H1 (cell line): Measurements from ENCODE around the gene NOL4L. TPM values are rescaled to one million over a fixed set of nuclear protein-coding genes. Genes with fewer than 3 reads are reported as not detected.

ENCODE experiments used
- CTCF ChIA-PET: fragments of 300-600 bp; sonication (Branson Sonifier 250); formaldehyde crosslinking; loops from one replicate; lab custom pipeline; 2021; ENCODE audit not compliant: partially characterized antibody; lab: Charles Lee
- POLR2A ChIA-PET: fragments of 300-600 bp; sonication (Branson Sonifier 250); formaldehyde crosslinking; loops from one replicate; lab custom pipeline; 2021; ENCODE audit warnings: inconsistent platforms; ENCODE audit not compliant: partially characterized antibody; lab: Charles Lee
- DNase-seq, 2 experiments: peaks; one replicate each; pipeline versions ENCODE4 v3.0.0 to v3.0.0-alpha.2; 2010 to 2022; ENCODE audit warnings: low spot score in 2 of 2, low read depth in 1 of 2, mixed read lengths in 1 of 2
- FAIRE-seq: peaks from 2 replicates; lab custom pipeline; 2011; peaks lifted over from hg19 to GRCh38; lab: Jason Lieb, UNC
- H2AFZ ChIP-seq: 2 replicates; pipeline ENCODE4 v1.8.1; 2012; ENCODE audit warnings: low read length, inconsistent platforms
- H2AK5ac ChIP-seq: 2 replicates; pipeline ENCODE4 v1.6.1; 2013; ENCODE audit warnings: low read depth, low read length
- H2BK120ac ChIP-seq: replicated peaks from 2 replicates; pipeline ENCODE3; 2013; ENCODE audit warnings: low read depth, low read length, inconsistent platforms
- H2BK12ac ChIP-seq: 2 replicates; pipeline ENCODE4 v1.6.1; 2013; ENCODE audit warnings: low read depth, low read length
- H2BK15ac ChIP-seq: 2 replicates; pipeline ENCODE4 v1.6.1; 2013; ENCODE audit warnings: low read length
- H2BK20ac ChIP-seq: 2 replicates; pipeline ENCODE4 v1.6.1; 2013; ENCODE audit warnings: low read length
- H2BK5ac ChIP-seq: 2 replicates; pipeline ENCODE4 v1.6.1; 2013; ENCODE audit warnings: low read depth, low read length
- H3K14ac ChIP-seq: 2 replicates; pipeline ENCODE4 v1.6.1; 2013; ENCODE audit warnings: inconsistent platforms; ENCODE audit not compliant: insufficient read length
- H3K18ac ChIP-seq: 2 replicates; pipeline ENCODE4 v1.6.1; 2013; ENCODE audit warnings: low read length; ENCODE audit errors: extremely low read depth
- H3K23ac ChIP-seq: 2 replicates; pipeline ENCODE4 v1.6.1; 2013; ENCODE audit warnings: inconsistent platforms; ENCODE audit not compliant: insufficient read length
- H3K23me2 ChIP-seq: 2 replicates; pipeline ENCODE4 v1.6.1; 2013; ENCODE audit warnings: low read depth, low read length
- H3K27ac ChIP-seq: 2 replicates; pipeline ENCODE4 v1.6.1; 2011; ENCODE audit warnings: low read depth, low read length, inconsistent platforms
- H3K27me3 ChIP-seq, 4 experiments: replicated peaks in 1 of 4; 1 replicate in 1 of 4; 2 replicates in 3 of 4; pipeline versions ENCODE4 v1.6.1 to v1.8.1; 2011 to 2013; ENCODE audit warnings: low read length in 3 of 4, mild to moderate bottlenecking in 3 of 4, inconsistent platforms in 2 of 4, mixed read lengths in 2 of 4, moderate library complexity in 1 of 4; ENCODE audit not compliant: control insufficient read depth in 3 of 4, insufficient read depth in 3 of 4; ENCODE audit errors: extremely low read depth in 1 of 4
- H3K36me3 ChIP-seq, 4 experiments: 2 replicates each; pipeline versions ENCODE4 v1.6.1 to v1.8.1; 2011 to 2013; ENCODE audit warnings: mild to moderate bottlenecking in 4 of 4, low read length in 3 of 4, moderate library complexity in 2 of 4, control low read depth in 1 of 4, inconsistent platforms in 1 of 4; ENCODE audit not compliant: insufficient read depth in 4 of 4, control insufficient read depth in 2 of 4
- H3K4ac ChIP-seq: replicated peaks from 2 replicates; pipeline ENCODE3; 2013; ENCODE audit warnings: low read length, low read depth, mixed read lengths, inconsistent platforms; ENCODE audit not compliant: insufficient read length
- H3K4me1 ChIP-seq, 4 experiments: replicated peaks in 1 of 4; 1 replicate in 1 of 4; 2 replicates in 3 of 4; pipeline versions ENCODE4 v1.6.1 to v1.8.1; 2011 to 2013; ENCODE audit warnings: low read length in 3 of 4, inconsistent platforms in 2 of 4, mixed read lengths in 1 of 4; ENCODE audit not compliant: insufficient read depth in 4 of 4, control insufficient read depth in 3 of 4
- H3K4me2 ChIP-seq, 2 experiments: 2 replicates each; pipeline versions ENCODE4 v1.6.1 to v1.8.1; 2011 to 2013; ENCODE audit warnings: low read depth in 2 of 2, low read length in 2 of 2, control low read depth in 1 of 2, inconsistent platforms in 1 of 2, mild to moderate bottlenecking in 1 of 2; ENCODE audit not compliant: insufficient read depth in 1 of 2
- H3K4me3 ChIP-seq, 4 experiments: fragments of 200-600, 300-600 bp in 1 of 4; sonication (generic), shearing (Covaris generic), sonication (Bioruptor Twin) in 1 of 4; 2 replicates each; pipeline versions ENCODE4 v1.5.1 to v1.8.1; 2011 to 2016; ENCODE audit warnings: low read length in 4 of 4, low read depth in 3 of 4, control low read depth in 2 of 4, inconsistent platforms in 2 of 4, mild to moderate bottlenecking in 2 of 4, mixed read lengths in 1 of 4, moderate library complexity in 1 of 4; ENCODE audit not compliant: insufficient read depth in 2 of 4; ENCODE audit errors: extremely low read depth in 1 of 4
- H3K56ac ChIP-seq: replicated peaks from 2 replicates; pipeline ENCODE3; 2013; ENCODE audit warnings: low read depth, mild to moderate bottlenecking, mixed read lengths, low read length, inconsistent platforms; ENCODE audit not compliant: insufficient read length
- H3K79me1 ChIP-seq: 2 replicates; pipeline ENCODE4 v1.6.1; 2013; ENCODE audit warnings: low read depth, low read length, control low read depth
- H3K79me2 ChIP-seq, 2 experiments: 2 replicates each; pipeline versions ENCODE4 v1.6.1 to v1.8.1; 2012 to 2013; ENCODE audit warnings: low read length in 2 of 2, mild to moderate bottlenecking in 2 of 2, inconsistent platforms in 1 of 2; ENCODE audit not compliant: insufficient read depth in 2 of 2, control insufficient read depth in 1 of 2
- H3K9ac ChIP-seq, 4 experiments: replicated peaks in 1 of 4; 1 replicate in 1 of 4; 2 replicates in 3 of 4; pipeline versions ENCODE4 v1.6.1 to v1.8.1; 2011 to 2013; ENCODE audit warnings: low read depth in 3 of 4, low read length in 3 of 4, control low read depth in 2 of 4, mild to moderate bottlenecking in 2 of 4, moderate library complexity in 2 of 4, inconsistent platforms in 1 of 4; ENCODE audit errors: extremely low read depth in 1 of 4
- H3K9me3 ChIP-seq, 2 experiments: 2 replicates each; pipeline versions ENCODE4 v1.6.1 to v1.8.1; 2012 to 2013; ENCODE audit warnings: mild to moderate bottlenecking in 2 of 2, moderate library complexity in 2 of 2, control low read depth in 1 of 2, inconsistent platforms in 1 of 2, low read depth in 1 of 2, low read length in 1 of 2, mixed read lengths in 1 of 2; ENCODE audit not compliant: insufficient read depth in 2 of 2
- H4K20me1 ChIP-seq, 2 experiments: replicated peaks in 1 of 2; 2 replicates each; pipeline versions ENCODE3 to v1.8.1; 2011 to 2013; ENCODE audit warnings: inconsistent platforms in 2 of 2, low read length in 2 of 2, mild to moderate bottlenecking in 1 of 2; ENCODE audit not compliant: insufficient read depth in 2 of 2, control insufficient read depth in 1 of 2
- H4K5ac ChIP-seq: 2 replicates; pipeline ENCODE4 v1.6.1; 2013; ENCODE audit warnings: low read length, low read depth, mixed read lengths, inconsistent platforms; ENCODE audit not compliant: insufficient read length
- H4K8ac ChIP-seq: 2 replicates; pipeline ENCODE4 v1.8.0; 2013; ENCODE audit warnings: mild to moderate bottlenecking, moderate library complexity, low read length, inconsistent platforms; ENCODE audit not compliant: insufficient read depth; ENCODE audit errors: extremely low read depth
- H4K91ac ChIP-seq: replicated peaks from 2 replicates; pipeline ENCODE3; 2013; ENCODE audit warnings: low read length, mixed read lengths, inconsistent platforms; ENCODE audit not compliant: insufficient read length
- SIRT6 ChIP-seq: IDR thresholded peaks from one replicate; pipeline ENCODE4 v1.7.1; 2012; ENCODE audit warnings: low read length, inconsistent platforms
- TAF1 ChIP-seq: IDR thresholded peaks from 2 replicates; pipeline ENCODE4 v1.6.1; 2011; ENCODE audit warnings: mild to moderate bottlenecking, low read depth, low read length
- whole genome bisulfite sequencing, 2 experiments: shearing (Covaris generic) in 1 of 2; methylation state at CpG; one replicate each; pipeline versions ENCODE4 v1.1.6 to v1.1.7; 2013 to 2015; ENCODE audit warnings: low lambda C conversion rate in 2 of 2, mixed read lengths in 2 of 2, inconsistent platforms in 1 of 2, low coverage in 1 of 2, missing lambda C conversion rate in 1 of 2; ENCODE audit not compliant: insufficient replicate concordance in 2 of 2, insufficient coverage in 1 of 2, insufficient read length in 1 of 2; ENCODE audit errors: extremely low coverage in 1 of 2, missing lambda C conversion rate in 1 of 2; 5-methylcytosine and 5-hydroxymethylcytosine counted together
- polyA plus RNA-seq, 7 experiments: library from polyadenylated mRNA; depleted of rRNA in 3 of 7; stranded (reverse) in 5 of 7; unstranded in 2 of 7; fragments of >200 nt in 5 of 7; fragments of 200-250 nt in 2 of 7; gene quantifications; 1 replicate in 5 of 7; 2 replicates in 1 of 7; 4 replicates in 1 of 7; pipeline versions ENCODE4 v1.2.1 to v1.2.3, GENCODE V29; 2011 to 2013; ENCODE audit warnings: missing spikeins in 2 of 7, mixed read lengths in 2 of 7
- total RNA-seq: library from RNA; stranded (reverse); fragmentation: NEBNext Ultra II Directional; extraction: Animal tissue kit (Norgen Biotek cat#: 25700); gene quantifications from 2 replicates; pipeline ENCODE4 v1.2.1, GENCODE V29; 2021
- TF ChIP-seq, protein P1 (sequence below): IDR thresholded peaks from 2 replicates; pipeline ENCODE4 v1.6.1; 2012; ENCODE audit warnings: low read length, inconsistent platforms

The NOL4L gene
- total and polyA plus RNA-seq, 2 of the 8 experiments (the other 6 are each of a cell fraction or from before 2014, with no cell fraction given), result 15.3 to 23.7 TPM

GRCh38 chr20:32450484-32451061 lies 134.6 kb downstream of the NOL4L start:
- no peak overlapping the region for H3K27ac ChIP-seq
- H2BK15ac ChIP-seq, result no peak overlapping the region
- no peak overlapping the region for H3K4me2 ChIP-seq
- no peaks in the 10 kb centered on the region for H3K23me2 ChIP-seq
- no peak overlapping the region for H2AFZ ChIP-seq
- H3K9ac ChIP-seq, result no peak overlapping the region
- no peak overlapping the region for H2BK120ac ChIP-seq
- no peak overlapping the region for H4K8ac ChIP-seq
- WGBS, 2 experiments, result 90% methylated on average over 9 of the region's 9 CpGs; no CpG with 5 or more reads in 1 of the 2 experiments
- H3K4me3 ChIP-seq, result no peak overlapping the region
- H3K79me2 ChIP-seq, result no peaks in the 10 kb centered on the region
- H3K4me1 ChIP-seq, result no peaks in the 10 kb centered on the region; a peak in 1 of 7 replicates
- H3K14ac ChIP-seq, result no peak overlapping the region
- peaks cover 5 to 13% of the 10 kb centered on the region in 2 experiments for H4K20me1 ChIP-seq
- no peak overlapping the region for H4K5ac ChIP-seq
- no peaks in the 10 kb centered on the region for H3K27me3 ChIP-seq
- no peak overlapping the region for H2BK20ac ChIP-seq
- H2AK5ac ChIP-seq, result no peak overlapping the region
- CTCF ChIA-PET, result interaction anchor here (1.0 to 1.1 kb wide), 2 partner anchors 11 to 171 kb away, joined by 3 to 4 read pairs; no protein-coding TSS in a partner anchor
- DNase-seq (no peak), FAIRE-seq (no peak)
- no peak for TF ChIP-seq SIRT6
- TF ChIP-seq, protein P1, sequence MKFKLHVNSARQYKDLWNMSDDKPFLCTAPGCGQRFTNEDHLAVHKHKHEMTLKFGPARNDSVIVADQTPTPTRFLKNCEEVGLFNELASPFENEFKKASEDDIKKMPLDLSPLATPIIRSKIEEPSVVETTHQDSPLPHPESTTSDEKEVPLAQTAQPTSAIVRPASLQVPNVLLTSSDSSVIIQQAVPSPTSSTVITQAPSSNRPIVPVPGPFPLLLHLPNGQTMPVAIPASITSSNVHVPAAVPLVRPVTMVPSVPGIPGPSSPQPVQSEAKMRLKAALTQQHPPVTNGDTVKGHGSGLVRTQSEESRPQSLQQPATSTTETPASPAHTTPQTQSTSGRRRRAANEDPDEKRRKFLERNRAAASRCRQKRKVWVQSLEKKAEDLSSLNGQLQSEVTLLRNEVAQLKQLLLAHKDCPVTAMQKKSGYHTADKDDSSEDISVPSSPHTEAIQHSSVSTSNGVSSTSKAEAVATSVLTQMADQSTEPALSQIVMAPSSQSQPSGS, result no peak
- no peak for TF ChIP-seq TAF1
- H3K56ac ChIP-seq, result no peak overlapping the region
- no peak overlapping the region for H3K18ac ChIP-seq
- no peak overlapping the region for H3K4ac ChIP-seq
- H2BK12ac ChIP-seq, result no peak overlapping the region
- no peaks in the 10 kb centered on the region for H3K9me3 ChIP-seq
- no peak overlapping the region for H3K23ac ChIP-seq
- no peak overlapping the region for H4K91ac ChIP-seq
- H2BK5ac ChIP-seq, result no peak overlapping the region
- no peaks in the 10 kb centered on the region for H3K79me1 ChIP-seq
- peaks cover 16 to 43% (median 35%) of the 10 kb centered on the region in 4 experiments; a peak in 7 of 8 replicates for H3K36me3 ChIP-seq
- POLR2A ChIA-PET, result no interaction called here
